HEK293 (cell line): ENCODE measurements around the gene BCAN.

Experiments used
- CTCF ChIP-seq: fragments of 450-650 bp; formaldehyde crosslinking; IDR thresholded peaks from 2 replicates; pipeline ENCODE4 v1.5.1; 2016; ENCODE audit warnings: missing biosample characterization, missing genetic modification characterization
- EGR2 ChIP-seq: fragments of 450-650 bp; formaldehyde crosslinking; IDR thresholded peaks from 2 replicates; pipeline ENCODE4 v1.5.1; 2016; ENCODE audit warnings: low read depth, missing biosample characterization, missing genetic modification characterization
- ELK4 ChIP-seq: IDR thresholded peaks from 2 replicates; pipeline ENCODE4 v1.6.1; 2011; ENCODE audit warnings: mild to moderate bottlenecking, low read depth, low read length, borderline replicate concordance
- MZF1 ChIP-seq: fragments of 450-650 bp; formaldehyde crosslinking; IDR thresholded peaks from 2 replicates; pipeline ENCODE4 v1.5.1; 2017; ENCODE audit warnings: missing biosample characterization, missing genetic modification characterization, borderline replicate concordance
- SETDB1 ChIP-seq: IDR thresholded peaks from one replicate; pipeline ENCODE4 v1.6.1; 2017; ENCODE audit warnings: mild to moderate bottlenecking, low read length, moderate library complexity, mixed read lengths; ENCODE audit not compliant: insufficient read length
- ZBTB20 ChIP-seq: fragments of 450-650 bp; formaldehyde crosslinking; IDR thresholded peaks from 2 replicates; pipeline ENCODE4 v1.5.1; 2016; ENCODE audit warnings: missing biosample characterization, missing genetic modification characterization
- ZBTB7A ChIP-seq: fragments of 450-650 bp; formaldehyde crosslinking; IDR thresholded peaks from 2 replicates; pipeline ENCODE4 v1.5.1; 2016; ENCODE audit warnings: low read depth, missing biosample characterization, missing genetic modification characterization
- ZNF202 ChIP-seq: fragments of 450-650 bp; formaldehyde crosslinking; IDR thresholded peaks from 2 replicates; pipeline ENCODE4 v1.5.1; 2016; ENCODE audit warnings: missing biosample characterization, missing genetic modification characterization, borderline replicate concordance
- ZSCAN30 ChIP-seq: fragments of 450-650 bp; IDR thresholded peaks from 2 replicates; pipeline ENCODE4 v1.5.1; 2018; ENCODE audit warnings: missing biosample characterization, mild to moderate bottlenecking, missing genetic modification characterization, moderate library complexity
- TF ChIP-seq, protein P1 (sequence below): fragments of 450-650 bp; formaldehyde crosslinking; IDR thresholded peaks from 2 replicates; pipeline ENCODE4 v1.5.1; 2016; ENCODE audit warnings: missing biosample characterization, missing genetic modification characterization

DNA sequence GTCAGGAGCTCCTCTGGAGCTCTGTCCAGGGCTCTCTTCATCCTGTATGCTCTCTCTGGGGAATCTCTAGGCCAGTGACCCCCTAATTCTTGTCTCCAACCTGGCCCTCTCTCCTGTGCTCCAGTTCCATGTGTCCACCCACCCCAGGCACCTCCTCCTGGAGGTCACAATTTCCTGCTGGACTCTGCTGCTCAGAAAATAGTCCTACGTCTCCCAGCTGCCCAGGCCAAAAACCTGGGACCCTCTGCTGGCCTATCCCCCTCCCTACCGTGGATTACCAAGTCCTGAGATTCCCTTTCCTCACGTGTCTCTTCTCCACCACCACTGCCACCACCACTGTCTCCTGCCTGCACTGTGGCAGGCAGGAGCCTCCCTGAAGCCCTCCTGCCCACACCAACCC lies 23.6 kb downstream of the BCAN start:
- TF ChIP-seq CTCF (tag by site-specific recombination) (no peak), ZBTB20 (tag by site-specific recombination) (no peak), ZBTB7A (tag by site-specific recombination) (no peak), ZNF202 (tag by site-specific recombination) (no peak), MZF1 (tag by site-specific recombination) (no peak), ELK4 (no peak), ZSCAN30 (tag by site-specific recombination) (no peak), SETDB1 (no peak), EGR2 (no peak)
- TF ChIP-seq, protein P1, sequence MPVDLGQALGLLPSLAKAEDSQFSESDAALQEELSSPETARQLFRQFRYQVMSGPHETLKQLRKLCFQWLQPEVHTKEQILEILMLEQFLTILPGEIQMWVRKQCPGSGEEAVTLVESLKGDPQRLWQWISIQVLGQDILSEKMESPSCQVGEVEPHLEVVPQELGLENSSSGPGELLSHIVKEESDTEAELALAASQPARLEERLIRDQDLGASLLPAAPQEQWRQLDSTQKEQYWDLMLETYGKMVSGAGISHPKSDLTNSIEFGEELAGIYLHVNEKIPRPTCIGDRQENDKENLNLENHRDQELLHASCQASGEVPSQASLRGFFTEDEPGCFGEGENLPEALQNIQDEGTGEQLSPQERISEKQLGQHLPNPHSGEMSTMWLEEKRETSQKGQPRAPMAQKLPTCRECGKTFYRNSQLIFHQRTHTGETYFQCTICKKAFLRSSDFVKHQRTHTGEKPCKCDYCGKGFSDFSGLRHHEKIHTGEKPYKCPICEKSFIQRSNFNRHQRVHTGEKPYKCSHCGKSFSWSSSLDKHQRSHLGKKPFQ: no peak
